Endothelial cell of umbilical vein (primary cell): Measurements from ENCODE around the gene CDC16. TPM values are rescaled to one million over a fixed set of nuclear protein-coding genes. Genes with fewer than 3 reads are reported as not detected.

Source experiments
- BruUV-seq: library from RNA; stranded (reverse); fragments of 400-500 nt; replicated peaks from 2 replicates; lab custom pipeline; 2021; lab: Mats Ljungman, UMichigan
- CTCF ChIA-PET: fragments of 300-600, 350-600 bp; sonication (Branson Sonifier 250); formaldehyde crosslinking; loops from one replicate; lab custom pipeline; 2021; ENCODE audit warnings: antibody characterized with exemption, inconsistent platforms; lab: Charles Lee
- POLR2A ChIA-PET: fragments of 300-600, 350-600 bp; sonication (Branson Sonifier 250); formaldehyde crosslinking; loops from one replicate; lab custom pipeline; 2021; ENCODE audit warnings: antibody characterized with exemption, inconsistent platforms; lab: Charles Lee
- DNase-seq: peaks from one replicate; pipeline ENCODE4 v3.0.0-alpha.2; 2011; ENCODE audit warnings: low read depth, low spot score
- FAIRE-seq: peaks from 2 replicates; lab custom pipeline; 2011; peaks lifted over from hg19 to GRCh38; lab: Jason Lieb, UNC
- H2AFZ ChIP-seq: 2 replicates; pipeline ENCODE4 v1.6.0; 2012; ENCODE audit warnings: low read depth, low read length, control low read depth, inconsistent platforms
- H3K27ac ChIP-seq: 2 replicates; pipeline ENCODE4 v1.5.1; 2011; ENCODE audit warnings: low read depth, mild to moderate bottlenecking, control low read depth, low read length, moderate library complexity; ENCODE audit not compliant: insufficient read depth
- H3K27me3 ChIP-seq, 2 experiments: 2 replicates each; pipeline versions ENCODE4 v1.6.0 to v1.6.1; 2011; ENCODE audit warnings: low read length in 2 of 2, mixed read lengths in 1 of 2; ENCODE audit not compliant: control insufficient read depth in 2 of 2, insufficient read depth in 2 of 2
- H3K36me3 ChIP-seq, 2 experiments: 2 replicates in 1 of 2; 3 replicates in 1 of 2; pipeline ENCODE4 v1.5.1; 2011; ENCODE audit warnings: low read length in 2 of 2, mild to moderate bottlenecking in 1 of 2, moderate library complexity in 1 of 2; ENCODE audit not compliant: control insufficient read depth in 2 of 2, insufficient read depth in 2 of 2; ENCODE audit errors: extremely low read depth in 1 of 2
- H3K4me1 ChIP-seq: 3 replicates; pipeline ENCODE4 v1.5.1; 2011; ENCODE audit warnings: mild to moderate bottlenecking, low read length; ENCODE audit not compliant: control insufficient read depth, insufficient read depth; ENCODE audit errors: extremely low read depth
- H3K4me2 ChIP-seq: 2 replicates; pipeline ENCODE4 v1.6.1; 2011; ENCODE audit warnings: low read length, control low read depth, mixed read lengths; ENCODE audit not compliant: insufficient read depth
- H3K4me3 ChIP-seq, 3 experiments: fragments of 200-600 bp in 1 of 3; sonication (generic), shearing (Covaris generic) in 1 of 3; replicated peaks in 1 of 3; 2 replicates each; pipeline ENCODE4 v1.5.1; 2011 to 2016; ENCODE audit warnings: control low read depth in 3 of 3, low read length in 3 of 3, mild to moderate bottlenecking in 2 of 3, inconsistent platforms in 1 of 3, low read depth in 1 of 3, moderate library complexity in 1 of 3; ENCODE audit not compliant: insufficient read depth in 1 of 3
- H3K79me2 ChIP-seq: 2 replicates; pipeline ENCODE4 v1.6.0; 2012; ENCODE audit warnings: low read length, inconsistent platforms; ENCODE audit not compliant: control insufficient read depth, insufficient read depth
- H3K9ac ChIP-seq: replicated peaks from 2 replicates; pipeline ENCODE3; 2011; ENCODE audit warnings: low read length, control low read depth; ENCODE audit not compliant: insufficient read depth; ENCODE audit errors: extremely low read depth
- H3K9me1 ChIP-seq: replicated peaks from 3 replicates; pipeline ENCODE4 v1.6.0; 2011; ENCODE audit warnings: mild to moderate bottlenecking, low read length; ENCODE audit not compliant: control insufficient read depth, insufficient read depth; ENCODE audit errors: extremely low read depth
- H3K9me3 ChIP-seq: replicated peaks from 2 replicates; pipeline ENCODE4 v1.5.1; 2012; ENCODE audit warnings: low read length, inconsistent platforms; ENCODE audit not compliant: control insufficient read depth, insufficient read depth
- H4K20me1 ChIP-seq: replicated peaks from 2 replicates; pipeline ENCODE3; 2011; ENCODE audit warnings: mild to moderate bottlenecking, low read length; ENCODE audit not compliant: control insufficient read depth, insufficient read depth; ENCODE audit errors: extremely low read depth
- CTCF ChIP-seq, 2 donors: IDR thresholded peaks; 1 replicate in 1 of 2; 2 replicates in 1 of 2; pipeline ENCODE4 v1.5.1; 2011; ENCODE audit warnings: low read length in 2 of 2, mild to moderate bottlenecking in 2 of 2, moderate library complexity in 2 of 2, control low read depth in 1 of 2, inconsistent platforms in 1 of 2, low read depth in 1 of 2; ENCODE audit not compliant: insufficient read depth in 1 of 2; ENCODE audit errors: extremely low read depth in 1 of 2
- FOS ChIP-seq: IDR thresholded peaks from 2 replicates; pipeline ENCODE4 v1.6.1; 2011; ENCODE audit warnings: mild to moderate bottlenecking, low read length, moderate library complexity, borderline replicate concordance; ENCODE audit not compliant: insufficient read depth
- GATA2 ChIP-seq: IDR thresholded peaks from 2 replicates; pipeline ENCODE4 v1.7.0; 2011; ENCODE audit warnings: low read depth, mild to moderate bottlenecking, moderate library complexity, mixed read lengths, low read length; ENCODE audit not compliant: insufficient read length, insufficient read depth
- JUN ChIP-seq: IDR thresholded peaks from 2 replicates; pipeline ENCODE4 v1.6.1; 2011; ENCODE audit warnings: borderline replicate concordance, low read depth; ENCODE audit not compliant: insufficient read length, insufficient read depth
- MAX ChIP-seq: IDR thresholded peaks from 2 replicates; pipeline ENCODE4 v1.6.1; 2011; ENCODE audit not compliant: insufficient read depth, insufficient read length
- POLR2A ChIP-seq: IDR thresholded peaks from 2 replicates; pipeline ENCODE4 v1.6.1; 2012; ENCODE audit warnings: low read depth, mild to moderate bottlenecking, control low read depth, low read length
- POLR2AphosphoS5 ChIP-seq: IDR thresholded peaks from 2 replicates; pipeline ENCODE4 v1.6.1; 2012; ENCODE audit warnings: low read depth, mild to moderate bottlenecking, control low read depth, low read length, moderate library complexity; ENCODE audit not compliant: insufficient read depth
- dilution Hi-C: fragments of 300-500 bp; cut with MboI; formaldehyde crosslinking; loops from one replicate; pipeline ENCODE4 v1.15.0; 2019; ENCODE audit warnings: low sequenced_read_pairs; ENCODE audit not compliant: extremely low pct_ligation_motif_present
- intact Hi-C: fragments of 100-400 bp; cut with micrococcal nuclease; formaldehyde crosslinking; loops from one replicate; pipeline ENCODE4 v1.10.0; 2022
- polyA plus RNA-seq, 4 experiments: library from polyadenylated mRNA; depleted of rRNA in 3 of 4; stranded (reverse) in 3 of 4; unstranded in 1 of 4; fragments of >200 nt; gene quantifications; 2 replicates each; pipeline versions ENCODE4 v1.2.1 to v1.2.3, GENCODE V29; 2011 to 2012; ENCODE audit warnings: missing spikeins in 1 of 4
- total RNA-seq: library from RNA; stranded (reverse); gene quantifications from 2 replicates; pipeline ENCODE4 v1.2.3, GENCODE V29; 2021

The CDC16 gene
- total and polyA plus RNA-seq, 2 donors (not counting 3 experiments of a cell fraction or from before 2014, with no cell fraction given), result 41.6 to 83.3 TPM

GRCh38 chr13:114211446-114212157 is 23.1 kb upstream of the CDC16 start:
- BruUV-seq, result TSS peak; percentile 100
- Histone ChIP-seq H3K4me3 (no peak overlapping the region), H3K79me2 (no peaks in the 10 kb centered on the region), H3K4me2 (peak overlapping the region; percentile 65), H3K9me3 (no peaks in the 10 kb centered on the region), H3K36me3 (no peaks in the 10 kb centered on the region), H3K27me3 (peaks cover 0 to 2% of the 10 kb centered on the region in 2 experiments), H3K9me1 (no peaks in the 10 kb centered on the region), H3K27ac (peak overlapping the region; percentile 89), H4K20me1 (no peaks in the 10 kb centered on the region), H3K4me1 (peaks cover 13% of the 10 kb centered on the region), H3K9ac (peak overlapping the region; percentile 47), H2AFZ (peak overlapping the region; percentile 58)
- dilution Hi-C loops (no loop called here), intact Hi-C loops (no loop called here)
- FAIRE-seq, result no peak
- ChIA-PET CTCF (interaction anchor here (0.6 to 2.5 kb wide), 7 partner anchors 9 to 395 kb away, joined by 3 to 8 read pairs (median 4); no protein-coding TSS in a partner anchor), POLR2A (interaction anchor here (1.3 kb wide), 1 partner anchor 48 kb away, joined by 3 read pairs; no protein-coding TSS in a partner anchor)
- no peak for DNase-seq
- TF ChIP-seq FOS (no peak), POLR2A (no peak), POLR2AphosphoS5 (no peak), CTCF (IDR thresholded peaks at IDR 0.05; ENCODE audit: extremely low read depth in 1 of 2, insufficient read depth in 1 of 2, low read depth in 1 of 2, low read length in 2 of 2) (no peak), MAX (no peak), JUN (no peak), GATA2 (no peak)
